Fibroblast of pulmonary artery (primary cell): ENCODE results near the gene SLC31A1.
A peak's percentile ranks its signal among the peaks of the same experiment; 100 is the strongest.
"Not testable (repeated sequence)": the region's sequence is repeated elsewhere in the genome, so short reads cannot be mapped to it uniquely, and the experiment has no call there.

ENCODE experiments used
- DNase-seq: peaks from one replicate; pipeline ENCODE4 v3.0.0-alpha.2; 2010; ENCODE audit warnings: low read depth
- H3K4me3 ChIP-seq: replicated peaks from 2 replicates; pipeline ENCODE4 v1.5.1; 2011; ENCODE audit warnings: low read depth, mild to moderate bottlenecking, control low read depth, low read length, moderate library complexity
- CTCF ChIP-seq: IDR thresholded peaks from 2 replicates; pipeline ENCODE4 v1.5.1; 2011; ENCODE audit warnings: mild to moderate bottlenecking, control low read depth, low read length, inconsistent platforms; ENCODE audit errors: missing control alignments

Gene SLC31A1

GRCh38 chr9:113289091-113289490 lies 67.7 kb downstream of the SLC31A1 start:
- H3K4me3 ChIP-seq: no peak overlapping the region
- no peak for TF ChIP-seq CTCF
- DNase-seq: no peak

- TF ChIP-seq CTCF: no peak
- peak; percentile 12 for DNase-seq
- H3K4me3 ChIP-seq: no peak overlapping the region
Measured at GRCh38 chr9:113290052-113290607, 68.8 kb downstream of the SLC31A1 start.

- no peak for TF ChIP-seq CTCF
- no peak overlapping the region for H3K4me3 ChIP-seq
- DNase-seq: peak; percentile 21
Measured at GRCh38 chr9:113293285-113293878, 72.0 kb downstream of the SLC31A1 start.

GRCh38 chr9:113296247-113296646 lies 74.9 kb downstream of the SLC31A1 start:
- not testable (repeated sequence) for H3K4me3 ChIP-seq, DNase-seq

GRCh38 chr9:113296796-113297558 lies 75.6 kb downstream of the SLC31A1 start:
- no peak for DNase-seq
- H3K4me3 ChIP-seq: no peak overlapping the region
- TF ChIP-seq CTCF: no peak

GRCh38 chr9:113298311-113298710 lies 77.0 kb downstream of the SLC31A1 start:
- TF ChIP-seq CTCF: no peak
- no peak for DNase-seq
- H3K4me3 ChIP-seq: no peak overlapping the region

- no peak for DNase-seq
- H3K4me3 ChIP-seq: no peak overlapping the region
- TF ChIP-seq CTCF: no peak
Measured at GRCh38 chr9:113298924-113299770, 77.8 kb downstream of the SLC31A1 start.
